ENCODE data around the gene NUP93. TPM values are rescaled to one million over a fixed set of nuclear protein-coding genes. Genes with fewer than 3 reads are reported as not detected.

Gene NUP93
- total RNA-seq, 4 donors from 2014 or later: 38.2 to 46.5 (median 41.2) TPM

- 92 to 100% methylated on average over 1 of the region's 1 CpG for WGBS, 2 donors
- intact Hi-C loops (cut with DNase I): no loop called here
- Histone ChIP-seq H3K4me1 (no peaks in the 10 kb centered on the region), H3K4me3 (no peak overlapping the region), H3K36me3 (peaks cover 0 to 90% (median 0%) of the 10 kb centered on the region in 3 donors), H3K27me3 (no peaks in the 10 kb centered on the region), H3K9me3 (no peaks in the 10 kb centered on the region), H3K27ac (no peak overlapping the region)
- TF ChIP-seq POLR2A (IDR thresholded peaks at IDR 0.05): no peak
- no peak for TF ChIP-seq CTCF (IDR thresholded peaks at IDR 0.05)
- DNase-seq: no peak
Observed at GRCh38 chr16:56828647-56829046, 98.7 kb downstream of the NUP93 start.

GRCh38 chr16:56830669-56831068, 100.7 kb downstream of the NUP93 start:
- Histone ChIP-seq H3K27ac (no peak overlapping the region), H3K9me3 (no peaks in the 10 kb centered on the region), H3K27me3 (no peaks in the 10 kb centered on the region), H3K36me3 (peaks cover 4 to 90% (median 9%) of the 10 kb centered on the region in 3 donors), H3K4me3 (no peak overlapping the region), H3K4me1 (no peaks in the 10 kb centered on the region)
- DNase-seq: no peak
- intact Hi-C loops (cut with DNase I): no loop called here
- 36 to 59% methylated on average over 2 of the region's 2 CpGs for WGBS, 2 donors
- TF ChIP-seq POLR2A (IDR thresholded peaks at IDR 0.05): no peak
- no peak for TF ChIP-seq CTCF (IDR thresholded peaks at IDR 0.05)

- intact Hi-C loops (cut with DNase I): no loop called here
- peaks cover 4 to 92% (median 9%) of the 10 kb centered on the region in 3 donors for H3K36me3 ChIP-seq
Observed at GRCh38 chr16:56832768-56833167, 102.8 kb downstream of the NUP93 start.

GRCh38 chr16:56833243-56833970, 103.5 kb downstream of the NUP93 start:
- H3K9me3 ChIP-seq: no peaks in the 10 kb centered on the region
- no peak overlapping the region for H3K4me3 ChIP-seq
- WGBS, 2 donors: 81% methylated on average over 5 to 9 of the region's 9 CpGs
- no peaks in the 10 kb centered on the region for H3K4me1 ChIP-seq
- no peak for DNase-seq
- H3K36me3 ChIP-seq: peaks cover 4 to 98% (median 9%) of the 10 kb centered on the region in 3 donors
- no peaks in the 10 kb centered on the region for H3K27me3 ChIP-seq
- TF ChIP-seq CTCF (IDR thresholded peaks at IDR 0.05): no peak
- no peak for TF ChIP-seq POLR2A (IDR thresholded peaks at IDR 0.05)
- H3K27ac ChIP-seq: no peak overlapping the region
- intact Hi-C loops (cut with DNase I): no loop called here

More at GRCh38 chr16:56832768-56833167, 102.8 kb downstream of the NUP93 start:
- no peaks in the 10 kb centered on the region for H3K27me3 ChIP-seq
- H3K4me3 ChIP-seq: no peak overlapping the region
- H3K4me1 ChIP-seq: no peaks in the 10 kb centered on the region
- H3K27ac ChIP-seq: no peak overlapping the region
- no peak for DNase-seq
- TF ChIP-seq CTCF (IDR thresholded peaks at IDR 0.05) (no peak), POLR2A (IDR thresholded peaks at IDR 0.05) (no peak)
- no peaks in the 10 kb centered on the region for H3K9me3 ChIP-seq

- 69 to 100% methylated on average over 1 to 2 of the region's 2 CpGs for WGBS, 2 donors
- intact Hi-C loops (cut with DNase I): no loop called here
- Histone ChIP-seq H3K27ac (no peak overlapping the region), H3K36me3 (peaks cover 4 to 98% (median 9%) of the 10 kb centered on the region in 3 donors), H3K4me3 (no peak overlapping the region), H3K27me3 (no peaks in the 10 kb centered on the region), H3K4me1 (no peaks in the 10 kb centered on the region), H3K9me3 (no peaks in the 10 kb centered on the region)
- no peak for DNase-seq
- no peak for TF ChIP-seq POLR2A (IDR thresholded peaks at IDR 0.05)
Observed at GRCh38 chr16:56835320-56835719, 105.4 kb downstream of the NUP93 start.
